Psoas muscle (tissue), 8 donors: ENCODE data around the gene MRNIP. TPM values are rescaled to one million over a fixed set of nuclear protein-coding genes. Genes with fewer than 3 reads are reported as not detected.

Experiments
- ATAC-seq, 4 donors: fragments of 200-7000 bp; cut with Tn5 transposase; one replicate each; pipeline ENCODE4 v1.9.1; 2020; ENCODE audit warnings: moderate library complexity in 3 of 4, mild to moderate bottlenecking in 2 of 4
- DNase-seq, 2 donors: peaks; one replicate each; pipeline ENCODE4 v3.0.0-alpha.2; 2020
- H3K27ac ChIP-seq: fragments of 200-600 bp; one replicate; pipeline ENCODE4 v1.8.0; 2022
- H3K27me3 ChIP-seq, 3 donors: fragments of 200-600 bp in 1 of 3; one replicate each; pipeline versions ENCODE4 v1.6.1 to v1.8.0; 2013 to 2022; ENCODE audit warnings: low read length in 2 of 3, mild to moderate bottlenecking in 2 of 3, moderate library complexity in 1 of 3; ENCODE audit not compliant: insufficient read depth in 3 of 3
- H3K36me3 ChIP-seq, 2 donors: fragments of 200-600 bp in 1 of 2; one replicate each; pipeline versions ENCODE4 v1.6.1 to v1.8.0; 2013 to 2022; ENCODE audit warnings: low read depth in 1 of 2, mild to moderate bottlenecking in 1 of 2, moderate library complexity in 1 of 2; ENCODE audit not compliant: insufficient read depth in 1 of 2
- H3K4me1 ChIP-seq: fragments of 200-600 bp; one replicate; pipeline ENCODE4 v1.8.0; 2022
- H3K4me3 ChIP-seq: fragments of 200-600 bp; one replicate; pipeline ENCODE4 v1.8.0; 2022; ENCODE audit warnings: mild to moderate bottlenecking
- H3K9me3 ChIP-seq: fragments of 200-600 bp; one replicate; pipeline ENCODE4 v1.8.0; 2022
- CTCF ChIP-seq: fragments of 200-600 bp; IDR thresholded peaks from one replicate; pipeline ENCODE4 v1.8.0; 2022; ENCODE audit warnings: antibody characterized with exemption
- WGBS, 3 donors: extraction: QIAGEN DNeasy Blood & Tissue Kit; methylation state at CpG; one replicate each; pipeline versions ENCODE4 v1.1.6 to v1.1.7; 2013; 5-methylcytosine and 5-hydroxymethylcytosine counted together
- intact Hi-C, 2 donors: fragments of 100-400 bp; cut with DNase I; formaldehyde crosslinking; loops; one replicate each; pipeline versions ENCODE4 v1.11.0 to v1.14.2; 2022
- polyA plus RNA-seq, 3 donors: library from polyadenylated mRNA; stranded (reverse); fragments of 200-250 nt; gene quantifications; one replicate each; pipeline ENCODE4 v1.2.3, GENCODE V29; 2013
- total RNA-seq, 4 donors: library from RNA; stranded (reverse); fragmentation: NEBNext Ultra II Directional in 2 of 4; extraction: Animal tissue kit (Norgen Biotek cat#: 25700) in 2 of 4; gene quantifications; one replicate each; pipeline versions ENCODE4 v1.2.1 to v1.2.4, GENCODE V29; 2021 to 2023
- donor health status: healthy with polysubstance abuse.
- donor health status: DM: no; HTN: no; CAD: no; lungs with moderate emphysema.
- donor health status: Bipolar disorder and iron deficiency.
- donor health status: healthy.
- donor health status: DM: yes; HTN: yes; CAD: no.
- donor health status: DM: no; HTN: no; CAD: no.
- donor health status: DM: no; HTN: no; CAD: no.
- donor health status: DM: yes; HTN: yes; CAD: no.

The MRNIP gene
- total and polyA plus RNA-seq, 7 donors, result 2.1 to 30.4 (median 7.9) TPM

- no peaks in the 10 kb centered on the region for H3K9me3 ChIP-seq
- no peak for ATAC-seq
- TF ChIP-seq CTCF, result no peak
- H3K4me3 ChIP-seq, result peak overlapping the region; percentile 99
- no peaks in the 10 kb centered on the region for H3K27me3 ChIP-seq
- H3K27ac ChIP-seq, result peak overlapping the region; percentile 100
- H3K36me3 ChIP-seq, result peaks cover 10 to 75% of the 10 kb centered on the region in 2 donors
- 78 to 90% (median 81%) methylated on average over 22 of the region's 22 CpGs for WGBS, 3 donors
- peaks cover 74% of the 10 kb centered on the region for H3K4me1 ChIP-seq
- peak in 1 of 2 donors; percentile 45 for DNase-seq
- intact Hi-C loops, result no loop called here
Observed at GRCh38 chr5:179823937-179824744, 34.5 kb downstream of the MRNIP start.

- intact Hi-C loops, result no loop called here
- H3K4me3 ChIP-seq, result peak overlapping the region; percentile 99
- no peak for TF ChIP-seq CTCF
- no peaks in the 10 kb centered on the region for H3K9me3 ChIP-seq
- peaks cover 10 to 59% of the 10 kb centered on the region in 2 donors for H3K36me3 ChIP-seq
- H3K4me1 ChIP-seq, result peaks cover 73% of the 10 kb centered on the region
- no peaks in the 10 kb centered on the region for H3K27me3 ChIP-seq
- 26 to 51% (median 29%) methylated on average over 8 of the region's 8 CpGs for WGBS, 3 donors
- H3K27ac ChIP-seq, result peak overlapping the region; percentile 100
- DNase-seq (no peak), ATAC-seq (no peak)
Observed at GRCh38 chr5:179822444-179822990, 36.1 kb downstream of the MRNIP start.

GRCh38 chr5:179822059-179822432 is 36.6 kb downstream of the MRNIP start:
- Histone ChIP-seq H3K27ac (peak overlapping the region; percentile 100), H3K27me3 (no peaks in the 10 kb centered on the region), H3K4me1 (peaks cover 73% of the 10 kb centered on the region), H3K9me3 (no peaks in the 10 kb centered on the region), H3K4me3 (peak overlapping the region; percentile 99), H3K36me3 (peaks cover 9 to 54% of the 10 kb centered on the region in 2 donors)
- ATAC-seq (no peak), DNase-seq (no peak)
- no peak for TF ChIP-seq CTCF
- intact Hi-C loops, result no loop called here
- 45 to 63% (median 52%) methylated on average over 3 of the region's 3 CpGs for WGBS, 3 donors

GRCh38 chr5:179821298-179822058 is 37.1 kb downstream of the MRNIP start:
- WGBS, 3 donors, result 0 to 1% (median 0%) methylated on average over 49 to 54 of the region's 54 CpGs
- ATAC-seq (peak; percentile 63 to 70 (median 68)), DNase-seq (peak; percentile 94 to 98)
- TF ChIP-seq CTCF, result no peak
- Histone ChIP-seq H3K27ac (peak overlapping the region; percentile 100), H3K36me3 (peaks cover 7 to 48% of the 10 kb centered on the region in 2 donors), H3K4me3 (peak overlapping the region; percentile 99), H3K9me3 (no peaks in the 10 kb centered on the region), H3K4me1 (peaks cover 68% of the 10 kb centered on the region), H3K27me3 (no peaks in the 10 kb centered on the region)
- intact Hi-C loops, result no loop called here
